ENCODE results near the gene IL36G. TPM values are rescaled to one million over a fixed set of nuclear protein-coding genes. Genes with fewer than 3 reads are reported as not detected.

IL36G gene
- total RNA-seq, 1 experiment from 2014 or later, result not detected

- no peak overlapping the region for H3K4me3 Mint-ChIP-seq (ENCODE audit: unreplicated experiment)
- H3K4me3 ChIP-seq (ENCODE audit: low read depth, low read length), result no peak overlapping the region
- TF ChIP-seq, protein P1, sequence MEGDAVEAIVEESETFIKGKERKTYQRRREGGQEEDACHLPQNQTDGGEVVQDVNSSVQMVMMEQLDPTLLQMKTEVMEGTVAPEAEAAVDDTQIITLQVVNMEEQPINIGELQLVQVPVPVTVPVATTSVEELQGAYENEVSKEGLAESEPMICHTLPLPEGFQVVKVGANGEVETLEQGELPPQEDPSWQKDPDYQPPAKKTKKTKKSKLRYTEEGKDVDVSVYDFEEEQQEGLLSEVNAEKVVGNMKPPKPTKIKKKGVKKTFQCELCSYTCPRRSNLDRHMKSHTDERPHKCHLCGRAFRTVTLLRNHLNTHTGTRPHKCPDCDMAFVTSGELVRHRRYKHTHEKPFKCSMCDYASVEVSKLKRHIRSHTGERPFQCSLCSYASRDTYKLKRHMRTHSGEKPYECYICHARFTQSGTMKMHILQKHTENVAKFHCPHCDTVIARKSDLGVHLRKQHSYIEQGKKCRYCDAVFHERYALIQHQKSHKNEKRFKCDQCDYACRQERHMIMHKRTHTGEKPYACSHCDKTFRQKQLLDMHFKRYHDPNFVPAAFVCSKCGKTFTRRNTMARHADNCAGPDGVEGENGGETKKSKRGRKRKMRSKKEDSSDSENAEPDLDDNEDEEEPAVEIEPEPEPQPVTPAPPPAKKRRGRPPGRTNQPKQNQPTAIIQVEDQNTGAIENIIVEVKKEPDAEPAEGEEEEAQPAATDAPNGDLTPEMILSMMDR (IDR thresholded peaks at IDR 0.05; ENCODE audit: insufficient read depth in 1 of 2, low read depth in 1 of 2, low read length in 1 of 2, severe bottlenecking in 1 of 2, unreplicated experiment in 1 of 2), result no peak
- H3K4me1 ChIP-seq, result 0 out of 2 replicates have a peak, but pooled peaks cover under 1% of the 10 kb centered on the region
- H3K9me3 ChIP-seq, result peaks cover 7% of the 10 kb centered on the region; the same call in 1 of the 2 replicates
- no TSS peak for BruUV-seq (replicated peaks)
- no peaks in the 10 kb centered on the region for H3K4me1 Mint-ChIP-seq (ENCODE audit: low read depth, unreplicated experiment)
- intact Hi-C loops (cut with micrococcal nuclease; ENCODE audit: unreplicated experiment), result no loop called here
- H3K36me3 ChIP-seq (ENCODE audit: control insufficient read depth, insufficient read depth, low read length), result no peaks in the 10 kb centered on the region
- H3K27ac Mint-ChIP-seq (ENCODE audit: unreplicated experiment), result no peak overlapping the region
- ChIA-PET CTCF (no interaction called here), POLR2A (no interaction called here)
- H3K36me3 Mint-ChIP-seq (ENCODE audit: insufficient read depth, unreplicated experiment), result no peaks in the 10 kb centered on the region
- H3K27me3 Mint-ChIP-seq (ENCODE audit: insufficient read depth, unreplicated experiment), result no peaks in the 10 kb centered on the region
- no peaks in the 10 kb centered on the region for H3K9me3 Mint-ChIP-seq (ENCODE audit: unreplicated experiment)
- no peak for DNase-seq
- no peaks in the 10 kb centered on the region for H3K27me3 ChIP-seq (replicated peaks; ENCODE audit: control insufficient read depth, insufficient read depth, low read length)
Measured at GRCh38 chr2:112985090-112985489, 7.3 kb downstream of the IL36G start.

- H3K4me1 Mint-ChIP-seq (ENCODE audit: low read depth, unreplicated experiment), result no peaks in the 10 kb centered on the region
- H3K36me3 ChIP-seq (ENCODE audit: control insufficient read depth, insufficient read depth, low read length), result no peaks in the 10 kb centered on the region
- no peaks in the 10 kb centered on the region for H3K4me1 ChIP-seq
- no peak for DNase-seq
- TF ChIP-seq, protein P1 (IDR thresholded peaks at IDR 0.05; ENCODE audit: insufficient read depth in 1 of 2, low read depth in 1 of 2, low read length in 1 of 2, severe bottlenecking in 1 of 2, unreplicated experiment in 1 of 2), result no peak
- no TSS peak for BruUV-seq (replicated peaks)
- peaks cover 22% of the 10 kb centered on the region for H3K9me3 Mint-ChIP-seq (ENCODE audit: unreplicated experiment)
- no peaks in the 10 kb centered on the region for H3K27me3 ChIP-seq (replicated peaks; ENCODE audit: control insufficient read depth, insufficient read depth, low read length)
- no peaks in the 10 kb centered on the region for H3K36me3 Mint-ChIP-seq (ENCODE audit: insufficient read depth, unreplicated experiment)
- no peak overlapping the region for H3K27ac Mint-ChIP-seq (ENCODE audit: unreplicated experiment)
- peaks cover 7% of the 10 kb centered on the region for H3K9me3 ChIP-seq
- intact Hi-C loops (cut with micrococcal nuclease; ENCODE audit: unreplicated experiment), result no loop called here
- H3K4me3 ChIP-seq (ENCODE audit: low read depth, low read length), result no peak overlapping the region
- H3K4me3 Mint-ChIP-seq (ENCODE audit: unreplicated experiment), result no peak overlapping the region
- H3K27me3 Mint-ChIP-seq (ENCODE audit: insufficient read depth, unreplicated experiment), result no peaks in the 10 kb centered on the region
- CTCF ChIA-PET, result no interaction called here
- POLR2A ChIA-PET, result no interaction called here
Measured at GRCh38 chr2:112989611-112990010, 11.8 kb downstream of the IL36G start.

GRCh38 chr2:112993831-112994230 lies 16.0 kb downstream of the IL36G start:
- H3K36me3 ChIP-seq (ENCODE audit: control insufficient read depth, insufficient read depth, low read length), result no peaks in the 10 kb centered on the region
- no peaks in the 10 kb centered on the region for H3K4me1 ChIP-seq
- peaks cover 30% of the 10 kb centered on the region for H3K9me3 Mint-ChIP-seq (ENCODE audit: unreplicated experiment)
- POLR2A ChIA-PET, result no interaction called here
- H3K27ac Mint-ChIP-seq (ENCODE audit: unreplicated experiment), result no peak overlapping the region
- CTCF ChIA-PET, result no interaction called here
- H3K4me1 Mint-ChIP-seq (ENCODE audit: low read depth, unreplicated experiment), result no peaks in the 10 kb centered on the region
- intact Hi-C loops (cut with micrococcal nuclease; ENCODE audit: unreplicated experiment), result no loop called here
- H3K4me3 ChIP-seq (ENCODE audit: low read depth, low read length), result no peak overlapping the region
- TF ChIP-seq, protein P1 (IDR thresholded peaks at IDR 0.05; ENCODE audit: insufficient read depth in 1 of 2, low read depth in 1 of 2, low read length in 1 of 2, severe bottlenecking in 1 of 2, unreplicated experiment in 1 of 2), result no peak
- H3K4me3 Mint-ChIP-seq (ENCODE audit: unreplicated experiment), result no peak overlapping the region
- H3K9me3 ChIP-seq, result peaks cover 7% of the 10 kb centered on the region
- DNase-seq, result no peak
- H3K27me3 ChIP-seq (replicated peaks; ENCODE audit: control insufficient read depth, insufficient read depth, low read length), result no peaks in the 10 kb centered on the region
- no peaks in the 10 kb centered on the region for H3K36me3 Mint-ChIP-seq (ENCODE audit: insufficient read depth, unreplicated experiment)
- no peaks in the 10 kb centered on the region for H3K27me3 Mint-ChIP-seq (ENCODE audit: insufficient read depth, unreplicated experiment)
- BruUV-seq (replicated peaks), result no TSS peak

Measured in Caco-2 (cell line).